Caco-2 (cell line): ENCODE results near the gene KIF18B. TPM values are rescaled to one million over a fixed set of nuclear protein-coding genes. Genes with fewer than 3 reads are reported as not detected.

Experiments used
- BruUV-seq: library from RNA; stranded (reverse); fragments of 400-500 nt; replicated peaks from 2 replicates; lab custom pipeline; 2021; lab: Mats Ljungman, UMichigan
- CTCF ChIA-PET: fragments of 300-600 bp; sonication (Branson Sonifier 250); formaldehyde crosslinking; loops from one replicate; lab custom pipeline; 2022; ENCODE audit warnings: antibody characterized with exemption; lab: Charles Lee
- POLR2A ChIA-PET: fragments of 300-600 bp; sonication (Branson Sonifier 250); formaldehyde crosslinking; loops from one replicate; lab custom pipeline; 2022; ENCODE audit warnings: antibody characterized with exemption; lab: Charles Lee
- DNase-seq, 2 experiments: peaks; one replicate each; pipeline versions ENCODE4 v3.0.0 to v3.0.0-alpha.2; 2020 to 2022
- H3K27me3 ChIP-seq: replicated peaks from 2 replicates; pipeline ENCODE4 v1.6.0; 2011; ENCODE audit warnings: low read length; ENCODE audit not compliant: control insufficient read depth, insufficient read depth
- H3K36me3 ChIP-seq: 2 replicates; pipeline ENCODE4 v1.5.1; 2011; ENCODE audit warnings: low read length; ENCODE audit not compliant: control insufficient read depth, insufficient read depth
- H3K4me1 ChIP-seq: fragments of 250-450 bp; sonication (Bioruptor Pico); 2 replicates; pipeline ENCODE4 v1.5.1; 2020; ENCODE audit warnings: mild to moderate bottlenecking
- H3K4me3 ChIP-seq: 2 replicates; pipeline ENCODE4 v1.5.1; 2011; ENCODE audit warnings: low read depth, mild to moderate bottlenecking, control low read depth, low read length
- H3K9me3 ChIP-seq: fragments of 250-450 bp; sonication (Bioruptor Pico); 2 replicates; pipeline ENCODE4 v1.5.1; 2020; ENCODE audit warnings: mild to moderate bottlenecking, moderate library complexity
- H3K27ac Mint-ChIP-seq: one replicate; pipeline ENCODE4 v1.8.0; 2022; ENCODE audit warnings: mixed read lengths; ENCODE audit not compliant: unreplicated experiment
- H3K27me3 Mint-ChIP-seq: one replicate; pipeline ENCODE4 v1.8.0; 2022; ENCODE audit warnings: mixed read lengths; ENCODE audit not compliant: insufficient read depth, unreplicated experiment
- H3K36me3 Mint-ChIP-seq: one replicate; pipeline ENCODE4 v1.8.0; 2022; ENCODE audit warnings: mild to moderate bottlenecking, mixed read lengths; ENCODE audit not compliant: insufficient read depth, unreplicated experiment
- H3K4me1 Mint-ChIP-seq: one replicate; pipeline ENCODE4 v1.8.0; 2022; ENCODE audit warnings: low read depth, mixed read lengths; ENCODE audit not compliant: unreplicated experiment
- H3K4me3 Mint-ChIP-seq: one replicate; pipeline ENCODE4 v1.8.0; 2022; ENCODE audit warnings: mild to moderate bottlenecking, moderate library complexity, mixed read lengths; ENCODE audit not compliant: unreplicated experiment
- H3K9me3 Mint-ChIP-seq: one replicate; pipeline ENCODE4 v1.8.0; 2022; ENCODE audit warnings: mixed read lengths; ENCODE audit not compliant: unreplicated experiment
- intact Hi-C: fragments of 100-400 bp; cut with micrococcal nuclease; formaldehyde crosslinking; loops from one replicate; pipeline ENCODE4 v1.10.0; 2022; ENCODE audit not compliant: unreplicated experiment
- total RNA-seq: library from RNA; stranded (reverse); gene quantifications from 2 replicates; pipeline ENCODE4 v1.2.3, GENCODE V29; 2022
- TF ChIP-seq, protein P1 (sequence below), 2 experiments: fragments of 200-600 bp in 1 of 2; IDR thresholded peaks; 1 replicate in 1 of 2; 2 replicates in 1 of 2; pipeline versions ENCODE4 v1.5.1 to v1.8.0; 2011 to 2022; ENCODE audit warnings: antibody characterized with exemption in 1 of 2, control low read depth in 1 of 2, inconsistent platforms in 1 of 2, low read depth in 1 of 2, low read length in 1 of 2, mild to moderate bottlenecking in 1 of 2, moderate library complexity in 1 of 2; ENCODE audit not compliant: insufficient read depth in 1 of 2, severe bottlenecking in 1 of 2, unreplicated experiment in 1 of 2

Gene KIF18B
- total RNA-seq, 1 experiment from 2014 or later = 68.4 TPM

DNA sequence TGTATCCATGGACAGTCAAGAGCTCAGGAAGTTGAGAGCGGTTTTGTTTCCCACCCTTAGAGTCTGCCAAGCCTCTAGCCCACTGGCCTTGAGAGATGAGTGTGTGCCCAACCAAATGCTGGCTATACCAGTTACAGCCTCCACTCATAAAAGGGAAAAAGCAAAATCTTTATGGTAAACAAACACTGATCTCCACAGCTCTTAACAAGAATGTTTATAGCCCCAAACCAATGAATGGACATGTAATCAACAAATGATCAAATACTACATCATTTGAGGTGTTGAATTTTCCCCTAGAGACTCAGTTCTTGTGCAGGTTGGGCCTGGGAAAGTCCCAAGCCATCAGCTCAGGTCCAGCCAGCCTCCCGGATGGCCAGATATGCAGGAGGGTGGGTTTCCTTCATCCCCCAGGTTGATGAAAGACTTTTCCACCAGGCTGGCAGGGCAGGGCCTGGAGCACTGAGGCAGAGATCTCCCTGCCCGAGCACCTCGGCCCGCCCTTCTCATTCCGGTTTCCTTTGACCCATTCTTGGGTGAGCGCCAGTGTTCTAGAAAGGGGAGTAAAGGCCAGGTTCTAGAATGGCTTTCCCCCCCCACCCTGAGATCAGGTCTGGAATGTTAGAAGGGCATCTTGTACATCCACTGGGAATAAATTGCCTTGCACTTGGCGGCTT, 44.4 kb downstream of the KIF18B start:
- no peaks in the 10 kb centered on the region for H3K9me3 ChIP-seq
- ChIA-PET POLR2A (no interaction called here), CTCF (interaction anchor here (0.6 to 1.6 kb wide), 5 partner anchors 8 to 1263 kb away, joined by 3 to 4 read pairs (median 3); partner anchors contain the start of gene ACBD4)
- H3K4me3 ChIP-seq = no peak overlapping the region
- Mint-ChIP-seq H3K27ac (no peak overlapping the region), H3K36me3 (peaks cover 11% of the 10 kb centered on the region), H3K4me3 (no peak overlapping the region), H3K9me3 (no peaks in the 10 kb centered on the region), H3K27me3 (no peaks in the 10 kb centered on the region), H3K4me1 (peaks cover 24% of the 10 kb centered on the region)
- BruUV-seq = TSS peak; percentile 25
- no peaks in the 10 kb centered on the region for H3K27me3 ChIP-seq
- H3K36me3 ChIP-seq = no peaks in the 10 kb centered on the region
- TF ChIP-seq, protein P1, sequence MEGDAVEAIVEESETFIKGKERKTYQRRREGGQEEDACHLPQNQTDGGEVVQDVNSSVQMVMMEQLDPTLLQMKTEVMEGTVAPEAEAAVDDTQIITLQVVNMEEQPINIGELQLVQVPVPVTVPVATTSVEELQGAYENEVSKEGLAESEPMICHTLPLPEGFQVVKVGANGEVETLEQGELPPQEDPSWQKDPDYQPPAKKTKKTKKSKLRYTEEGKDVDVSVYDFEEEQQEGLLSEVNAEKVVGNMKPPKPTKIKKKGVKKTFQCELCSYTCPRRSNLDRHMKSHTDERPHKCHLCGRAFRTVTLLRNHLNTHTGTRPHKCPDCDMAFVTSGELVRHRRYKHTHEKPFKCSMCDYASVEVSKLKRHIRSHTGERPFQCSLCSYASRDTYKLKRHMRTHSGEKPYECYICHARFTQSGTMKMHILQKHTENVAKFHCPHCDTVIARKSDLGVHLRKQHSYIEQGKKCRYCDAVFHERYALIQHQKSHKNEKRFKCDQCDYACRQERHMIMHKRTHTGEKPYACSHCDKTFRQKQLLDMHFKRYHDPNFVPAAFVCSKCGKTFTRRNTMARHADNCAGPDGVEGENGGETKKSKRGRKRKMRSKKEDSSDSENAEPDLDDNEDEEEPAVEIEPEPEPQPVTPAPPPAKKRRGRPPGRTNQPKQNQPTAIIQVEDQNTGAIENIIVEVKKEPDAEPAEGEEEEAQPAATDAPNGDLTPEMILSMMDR (IDR thresholded peaks at IDR 0.05; ENCODE audit: insufficient read depth in 1 of 2, low read depth in 1 of 2, low read length in 1 of 2, severe bottlenecking in 1 of 2, unreplicated experiment in 1 of 2) = no peak
- DNase-seq = no peak
- peaks cover 8% of the 10 kb centered on the region for H3K4me1 ChIP-seq
- intact Hi-C loops = no loop called here

DNA sequence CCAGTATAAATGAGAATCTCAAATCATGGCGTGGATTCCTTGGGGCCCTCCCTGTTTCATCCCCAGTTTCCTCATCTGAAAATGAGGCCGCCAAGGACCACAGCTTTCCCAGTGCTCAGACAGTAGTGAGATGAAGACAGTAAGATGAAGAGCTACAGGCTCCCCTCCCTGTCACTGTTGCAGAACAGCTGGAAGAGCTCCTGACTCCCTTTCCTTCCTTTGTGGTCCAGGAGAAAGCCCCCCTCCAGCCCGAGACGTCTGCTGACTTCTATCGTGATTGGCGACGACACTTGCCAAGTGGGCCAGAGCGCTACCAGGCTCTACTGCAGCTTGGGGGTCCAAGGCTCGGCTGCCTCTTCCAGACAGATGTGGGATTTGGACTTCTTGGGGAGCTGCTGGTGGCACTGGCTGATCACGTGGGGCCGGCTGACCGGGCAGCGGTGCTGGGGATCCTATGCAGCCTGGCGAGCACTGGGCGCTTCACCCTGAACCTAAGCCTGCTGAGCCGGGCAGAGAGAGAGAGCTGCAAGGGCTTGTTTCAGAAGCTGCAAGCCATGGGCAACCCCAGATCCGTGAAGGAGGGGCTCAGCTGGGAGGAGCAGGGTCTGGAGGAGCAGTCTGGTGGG, 45.3 kb downstream of the KIF18B start:
- peaks cover 8% of the 10 kb centered on the region for H3K4me1 ChIP-seq
- no TSS peak for BruUV-seq
- Mint-ChIP-seq H3K4me1 (peaks cover 24% of the 10 kb centered on the region), H3K27me3 (no peaks in the 10 kb centered on the region), H3K4me3 (no peak overlapping the region), H3K27ac (no peak overlapping the region), H3K36me3 (peaks cover 11% of the 10 kb centered on the region), H3K9me3 (no peaks in the 10 kb centered on the region)
- intact Hi-C loops = no loop called here
- H3K36me3 ChIP-seq = no peaks in the 10 kb centered on the region
- ChIA-PET CTCF (interaction anchor here (0.6 to 1.6 kb wide), 4 partner anchors 9 to 1264 kb away, joined by 3 to 4 read pairs (median 4); no protein-coding TSS in a partner anchor), POLR2A (no interaction called here)
- TF ChIP-seq, protein P1 (IDR thresholded peaks at IDR 0.05; ENCODE audit: insufficient read depth in 1 of 2, low read depth in 1 of 2, low read length in 1 of 2, severe bottlenecking in 1 of 2, unreplicated experiment in 1 of 2) = no peak
- no peaks in the 10 kb centered on the region for H3K27me3 ChIP-seq
- H3K9me3 ChIP-seq = no peaks in the 10 kb centered on the region
- no peak for DNase-seq
- H3K4me3 ChIP-seq = no peak overlapping the region

DNA sequence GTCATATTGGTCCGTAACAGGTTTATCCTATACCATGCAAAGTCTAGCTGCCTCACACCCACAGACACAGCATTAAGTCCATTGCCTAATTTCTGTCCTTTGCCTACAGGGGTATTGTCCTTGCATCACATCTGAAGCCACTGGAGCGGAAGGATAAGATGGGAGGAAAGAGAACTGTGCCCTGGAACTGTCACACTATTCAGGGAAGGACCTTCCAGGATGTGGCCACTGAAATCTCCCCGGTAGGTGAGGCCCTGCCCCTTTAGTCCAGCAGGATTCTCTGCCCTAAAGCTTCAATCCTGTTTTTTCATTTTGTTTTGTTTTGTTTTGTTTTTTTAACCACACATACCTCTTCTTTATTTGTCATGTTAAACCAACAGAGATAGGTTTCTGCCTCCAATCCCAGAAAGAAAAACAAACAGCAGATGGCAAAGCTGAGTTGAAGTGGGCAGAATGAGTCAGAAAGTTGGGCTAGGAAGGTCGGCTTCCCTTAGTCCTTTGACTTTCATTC, 46.1 kb downstream of the KIF18B start:
- Histone ChIP-seq H3K9me3 (no peaks in the 10 kb centered on the region), H3K36me3 (no peaks in the 10 kb centered on the region), H3K27me3 (no peaks in the 10 kb centered on the region), H3K4me1 (peaks cover 8% of the 10 kb centered on the region), H3K4me3 (no peak overlapping the region)
- TF ChIP-seq, protein P1 (IDR thresholded peaks at IDR 0.05; ENCODE audit: insufficient read depth in 1 of 2, low read depth in 1 of 2, low read length in 1 of 2, severe bottlenecking in 1 of 2, unreplicated experiment in 1 of 2) = no peak
- H3K4me1 Mint-ChIP-seq = peaks cover 22% of the 10 kb centered on the region
- POLR2A ChIA-PET = no interaction called here
- intact Hi-C loops = no loop called here
- CTCF ChIA-PET = interaction anchor here (0.6 to 1.6 kb wide), 2 partner anchors 10 to 85 kb away, joined by 3 to 4 read pairs; no protein-coding TSS in a partner anchor
- no peaks in the 10 kb centered on the region for H3K27me3 Mint-ChIP-seq
- no TSS peak for BruUV-seq
- H3K36me3 Mint-ChIP-seq = peaks cover 11% of the 10 kb centered on the region
- no peak for DNase-seq
- no peak overlapping the region for H3K27ac Mint-ChIP-seq
- no peaks in the 10 kb centered on the region for H3K9me3 Mint-ChIP-seq
- H3K4me3 Mint-ChIP-seq = no peak overlapping the region
